HG02840 (cell line): Measurements from ENCODE around the gene SERPINI2.
"Not testable (repeated sequence)": the region's sequence is repeated elsewhere in the genome, so short reads cannot be mapped to it uniquely, and the experiment has no call there.

ENCODE experiments used
- ATAC-seq: cut with Tn5 transposase; IDR thresholded peaks from one replicate; pipeline ENCODE4 v1.9.1; 2021; ENCODE audit warnings: mild to moderate bottlenecking, moderate library complexity, moderate number of reproducible peaks; ENCODE audit not compliant: unreplicated experiment, low FRiP score

Gene SERPINI2

GRCh38 chr3:167451282-167451681 is 22.6 kb downstream of the SERPINI2 start:
- no peak for ATAC-seq

GRCh38 chr3:167450675-167451074 is 23.2 kb downstream of the SERPINI2 start:
- ATAC-seq = no peak

- no peak for ATAC-seq
Measured at GRCh38 chr3:167450195-167450594, 23.6 kb downstream of the SERPINI2 start.

GRCh38 chr3:167445491-167445890 is 28.4 kb downstream of the SERPINI2 start:
- ATAC-seq = no peak

- no peak for ATAC-seq
Measured at GRCh38 chr3:167441256-167441655, 32.6 kb downstream of the SERPINI2 start.

- ATAC-seq = no peak
Measured at GRCh38 chr3:167437428-167438139, 36.3 kb downstream of the SERPINI2 start.

GRCh38 chr3:167426962-167427361 is 46.9 kb downstream of the SERPINI2 start:
- ATAC-seq = not testable (repeated sequence)

- not testable (repeated sequence) for ATAC-seq
Measured at GRCh38 chr3:167422396-167422795, 51.4 kb downstream of the SERPINI2 start.

- ATAC-seq = no peak
Measured at GRCh38 chr3:167409611-167410010, 64.2 kb downstream of the SERPINI2 start.

GRCh38 chr3:167406876-167407492 is 66.9 kb downstream of the SERPINI2 start:
- no peak for ATAC-seq

- ATAC-seq = no peak
Measured at GRCh38 chr3:167397826-167398225, 76.0 kb downstream of the SERPINI2 start.

GRCh38 chr3:167396075-167396474 is 77.8 kb downstream of the SERPINI2 start:
- ATAC-seq = no peak

GRCh38 chr3:167394003-167394402 is 79.8 kb downstream of the SERPINI2 start:
- no peak for ATAC-seq
